HTR-8/SVneo (cell line): ENCODE measurements around the gene BNIP3.
"Not testable (repeated sequence)": the region's sequence is repeated elsewhere in the genome, so short reads cannot be mapped to it uniquely, and the experiment has no call there.

Source experiments
- DNase-seq: peaks from one replicate; pipeline ENCODE4 v3.0.0; 2011; ENCODE audit warnings: low spot score, mixed read lengths; ENCODE audit not compliant: insufficient read length
- FAIRE-seq: peaks from 2 replicates; lab custom pipeline; 2011; peaks lifted over from hg19 to GRCh38; lab: Jason Lieb, UNC

Gene BNIP3

DNA sequence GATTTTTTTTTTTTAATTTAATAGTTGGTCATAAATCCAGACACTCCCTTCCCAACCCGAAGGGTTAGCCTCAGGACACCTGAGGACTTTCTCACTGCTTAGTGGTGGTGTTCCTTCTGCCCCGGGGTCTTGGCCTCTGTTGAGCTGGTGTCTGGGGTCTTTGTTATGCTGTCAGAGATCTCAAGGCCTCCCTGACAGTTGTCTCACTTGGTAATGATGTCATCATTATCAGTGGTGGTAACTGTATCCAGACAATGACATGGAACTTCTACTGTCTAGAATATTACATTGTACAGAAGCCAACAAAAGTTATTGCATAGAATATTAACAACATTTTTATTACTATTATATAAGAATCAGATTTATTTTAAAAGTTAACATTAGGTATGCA, 48.0 kb downstream of the BNIP3 start:
- DNase-seq: no peak
- FAIRE-seq: no peak

DNA sequence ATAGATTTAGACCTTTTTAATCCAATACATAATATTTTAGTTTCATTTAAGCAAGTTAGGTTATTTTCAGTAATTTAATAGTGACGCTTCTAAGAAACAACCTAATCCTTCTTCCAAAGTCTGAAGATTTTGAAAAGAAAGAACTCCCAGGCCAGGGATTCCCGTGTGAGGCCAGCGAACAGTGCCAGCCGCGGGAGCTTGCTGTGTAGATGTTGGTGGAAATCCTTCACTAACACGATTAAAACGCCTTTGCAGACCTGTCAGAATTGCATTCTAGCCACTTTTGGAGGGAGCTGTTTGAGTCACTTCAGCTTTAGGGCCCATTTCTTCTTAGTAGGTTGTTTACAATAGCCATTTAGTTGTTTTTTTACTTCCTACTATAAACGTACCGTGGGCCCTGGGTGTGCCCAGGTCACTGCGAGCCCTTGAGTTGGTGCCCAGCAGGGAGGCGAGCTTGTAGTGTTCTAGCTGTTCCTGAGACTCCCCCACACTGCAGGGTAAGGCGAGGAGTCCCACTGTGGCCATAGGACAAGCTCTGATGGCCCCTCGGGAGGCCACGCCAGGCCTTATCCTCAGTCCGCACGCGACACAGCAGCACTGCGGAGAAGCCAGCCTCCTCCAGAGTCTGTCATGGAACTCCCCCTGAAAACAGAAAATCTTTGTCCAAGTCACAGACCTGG, 48.6 kb downstream of the BNIP3 start:
- no peak for DNase-seq
- no peak for FAIRE-seq

DNA sequence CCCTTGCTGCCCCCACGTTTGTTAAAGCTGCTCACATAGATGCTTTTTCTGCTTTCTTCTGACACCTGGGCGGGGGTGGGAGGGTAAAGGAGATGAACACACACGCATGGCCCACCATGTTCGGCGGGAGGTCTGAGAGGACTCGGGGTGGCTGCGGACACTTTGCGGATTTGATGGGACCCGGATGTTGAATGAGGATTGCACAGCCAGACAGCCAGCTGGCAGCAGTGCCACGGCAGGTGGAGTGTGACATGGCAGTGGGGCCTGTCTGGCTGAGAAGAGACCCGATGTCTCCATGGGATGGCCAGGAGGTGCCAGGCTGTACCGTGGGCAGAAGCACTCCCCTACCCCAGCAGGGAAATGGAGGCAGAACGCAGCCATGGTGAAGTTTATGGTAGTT, 49.7 kb downstream of the BNIP3 start:
- no peak for DNase-seq
- FAIRE-seq: no peak

DNA sequence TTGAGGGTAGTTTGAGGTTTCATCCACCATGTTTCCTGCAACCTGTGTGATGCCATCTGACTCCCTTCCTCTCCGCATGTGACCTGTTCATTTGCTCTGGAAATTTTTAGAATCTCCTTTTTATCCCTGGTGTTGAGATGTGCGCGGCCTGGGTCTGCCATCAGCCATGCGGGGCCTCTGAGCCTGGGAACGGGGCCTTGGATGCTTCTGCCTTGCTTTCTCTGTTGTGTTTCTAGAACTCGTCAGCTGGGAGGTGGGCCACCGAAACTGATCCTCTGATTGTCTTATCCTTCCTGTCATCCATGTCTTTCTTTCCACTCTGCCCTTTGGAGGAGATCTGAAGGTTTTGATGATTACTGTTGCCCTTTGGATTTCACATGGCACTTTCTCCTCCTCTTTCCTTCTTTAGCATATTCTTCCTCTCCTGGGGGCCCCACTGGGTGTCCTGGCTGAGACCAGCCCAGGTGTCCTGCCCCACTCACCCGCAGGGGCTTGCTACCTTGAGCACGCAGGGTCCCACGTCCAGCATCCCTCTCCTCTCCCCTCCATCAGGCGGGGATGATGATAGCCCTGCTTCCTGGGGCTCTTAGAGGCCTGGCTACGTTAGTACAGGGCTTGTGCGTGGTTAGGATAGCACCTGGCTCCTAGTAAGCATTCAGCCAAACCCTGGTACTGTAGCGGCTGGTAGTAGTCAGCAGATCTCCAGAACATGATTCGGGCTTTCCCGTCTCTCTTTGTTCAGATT, 51.0 kb downstream of the BNIP3 start:
- FAIRE-seq (no peak), DNase-seq (no peak)

DNA sequence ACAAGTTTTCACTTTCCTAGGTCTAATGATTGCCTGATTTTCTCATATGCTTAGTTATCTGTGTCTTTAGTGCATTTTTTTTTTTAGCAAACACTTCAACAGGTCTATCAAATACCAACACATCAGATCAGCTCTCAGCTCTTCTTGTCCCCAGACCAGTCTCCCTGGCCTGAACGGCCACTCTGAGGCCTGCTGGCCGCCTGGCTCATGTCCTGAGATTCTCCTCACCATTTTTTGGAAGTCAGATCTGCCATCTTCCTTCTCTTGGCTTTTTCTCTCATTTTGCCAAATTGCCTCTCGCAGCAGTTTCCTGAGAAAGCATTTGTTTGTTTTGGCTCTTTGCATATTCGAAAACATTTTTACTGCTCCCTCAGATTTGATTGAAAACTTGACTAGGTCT, 51.6 kb downstream of the BNIP3 start:
- FAIRE-seq (no peak), DNase-seq (no peak)

DNA sequence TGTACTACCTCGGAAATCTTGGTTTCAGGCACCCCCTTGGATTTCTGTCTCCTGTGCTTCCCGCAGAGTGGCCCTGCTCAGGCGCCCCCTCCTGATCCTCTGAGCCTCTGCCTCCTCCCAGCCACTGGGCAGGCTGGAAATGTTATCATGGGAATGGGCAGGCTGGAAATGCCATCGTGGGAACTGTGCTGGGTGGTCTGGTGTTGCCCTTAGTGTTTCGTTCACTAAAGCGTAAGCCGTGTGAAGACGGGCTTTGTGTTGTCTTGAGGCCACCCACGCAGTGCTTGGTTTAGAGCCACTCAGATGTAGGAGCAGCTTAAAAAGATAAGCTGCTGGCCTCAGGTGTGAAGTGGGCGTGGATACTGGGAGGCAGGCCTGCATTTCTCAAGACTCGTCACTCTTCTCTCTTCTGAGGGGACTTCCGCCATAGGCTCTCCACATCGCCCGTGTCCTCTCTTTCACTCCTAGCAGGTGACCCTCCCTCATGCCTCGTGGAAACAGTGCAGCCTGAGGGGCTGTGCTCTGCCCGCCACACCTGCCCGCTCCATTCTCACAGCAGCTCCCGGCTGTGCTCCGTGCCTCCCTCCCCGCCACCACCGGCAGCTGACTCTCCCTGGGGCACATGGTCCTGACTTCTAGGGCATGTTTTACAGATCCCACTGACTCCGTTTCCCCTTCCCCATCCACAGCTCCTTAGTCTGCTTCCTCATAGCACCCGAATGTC, 52.4 kb downstream of the BNIP3 start:
- DNase-seq (no peak), FAIRE-seq (no peak)

DNA sequence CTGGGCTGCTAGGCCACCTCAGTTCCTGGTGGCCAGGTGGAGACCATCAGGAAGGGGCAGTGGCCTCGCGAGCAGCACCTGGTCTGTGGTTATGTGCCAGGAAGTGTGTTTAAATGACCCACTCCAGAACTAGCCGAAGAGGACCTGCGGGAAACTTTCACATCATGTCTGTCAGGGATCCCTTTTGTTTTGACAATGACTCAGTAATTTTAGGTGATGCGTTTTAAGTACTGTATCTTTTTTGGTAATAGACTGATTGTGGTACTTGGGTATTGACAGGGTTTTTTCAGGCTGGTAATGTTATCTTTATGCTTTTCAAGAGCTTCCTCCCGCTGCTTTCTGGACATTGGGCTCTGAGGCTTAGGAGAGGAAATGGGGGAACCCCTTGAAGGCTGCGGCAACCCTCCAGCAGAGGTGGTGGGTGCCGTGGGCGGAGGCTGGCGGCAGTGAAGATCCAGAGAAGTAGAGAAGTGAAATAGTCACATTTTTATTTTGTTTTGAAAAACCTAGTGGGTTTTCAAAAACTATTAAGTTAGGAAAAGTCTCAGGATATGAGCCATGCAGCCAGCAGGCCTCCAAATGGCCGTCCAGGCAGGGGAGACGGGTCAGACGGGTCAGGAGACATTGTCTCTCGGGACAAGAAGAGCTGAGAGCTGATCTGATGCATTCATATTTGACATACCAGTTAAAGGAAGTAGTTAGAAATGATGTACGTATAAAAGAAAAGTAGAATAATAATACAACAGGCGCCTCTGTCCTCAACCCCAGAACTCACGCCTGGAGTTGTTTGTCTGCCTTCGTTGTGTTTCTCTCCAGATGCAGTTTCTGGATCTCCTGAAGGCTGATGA, 53.3 kb downstream of the BNIP3 start:
- FAIRE-seq (no peak), DNase-seq (no peak)

DNA sequence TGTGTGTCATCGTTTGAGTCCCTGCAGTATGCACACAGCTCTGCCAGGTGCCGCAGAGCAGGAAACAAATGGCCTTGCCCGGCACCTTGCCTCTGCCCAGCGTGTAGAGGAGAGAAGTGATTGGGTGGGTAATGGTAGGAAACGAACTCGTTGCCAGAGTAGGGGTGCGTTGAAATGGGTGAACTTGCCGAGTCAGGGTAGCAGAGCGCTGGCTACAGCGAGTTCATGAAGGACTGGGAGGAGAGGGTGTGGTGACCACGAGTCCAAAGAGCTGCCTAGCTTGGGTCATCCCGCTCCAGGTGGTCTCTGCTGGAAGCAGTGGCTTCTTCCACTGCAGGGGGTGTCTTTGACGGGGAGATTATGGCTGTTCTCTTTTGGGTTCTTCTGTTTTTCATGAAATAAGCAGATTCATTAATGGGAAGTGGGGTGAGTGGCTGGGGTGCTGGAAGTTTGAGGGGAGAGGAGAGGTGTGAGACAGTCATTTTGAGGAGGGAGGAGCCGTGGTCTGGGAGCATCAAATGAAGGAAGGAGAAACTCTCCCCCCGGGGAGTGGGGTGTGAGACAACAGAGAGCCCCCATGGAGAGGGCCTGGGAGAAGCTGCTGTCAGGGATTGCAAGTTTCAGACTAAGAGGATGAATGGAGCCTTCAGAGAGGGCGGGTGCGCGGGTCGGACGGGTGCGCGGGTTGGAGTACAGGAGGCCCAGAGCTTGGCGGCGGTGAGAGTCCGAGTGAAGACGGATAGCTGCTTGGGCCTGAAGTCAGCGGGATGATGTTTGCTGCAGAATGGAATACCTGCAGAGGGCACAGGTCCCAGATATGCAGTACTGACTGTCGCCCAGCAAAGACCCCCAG, 54.8 kb downstream of the BNIP3 start:
- DNase-seq (no peak), FAIRE-seq (no peak)

DNA sequence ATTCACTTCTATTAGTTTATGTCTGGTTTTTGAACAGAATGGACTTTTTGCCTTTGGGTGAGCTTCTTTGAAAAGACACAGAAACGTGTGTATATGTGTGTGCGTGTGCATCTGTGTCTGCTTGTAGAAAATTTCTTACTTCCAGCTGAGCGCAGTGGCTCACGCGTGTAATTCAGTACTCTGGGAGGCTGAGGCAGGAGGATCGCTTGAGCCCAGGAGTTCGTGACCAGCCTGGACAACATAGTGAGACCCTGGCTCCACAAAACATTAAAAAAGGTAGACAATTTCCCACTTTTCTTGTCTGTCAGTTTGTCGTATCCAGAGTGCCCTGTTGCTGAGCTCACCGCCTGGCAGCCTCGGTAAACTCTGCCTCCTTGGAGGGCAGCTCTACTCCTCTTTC, 55.5 kb downstream of the BNIP3 start:
- FAIRE-seq (no peak), DNase-seq (no peak)

DNA sequence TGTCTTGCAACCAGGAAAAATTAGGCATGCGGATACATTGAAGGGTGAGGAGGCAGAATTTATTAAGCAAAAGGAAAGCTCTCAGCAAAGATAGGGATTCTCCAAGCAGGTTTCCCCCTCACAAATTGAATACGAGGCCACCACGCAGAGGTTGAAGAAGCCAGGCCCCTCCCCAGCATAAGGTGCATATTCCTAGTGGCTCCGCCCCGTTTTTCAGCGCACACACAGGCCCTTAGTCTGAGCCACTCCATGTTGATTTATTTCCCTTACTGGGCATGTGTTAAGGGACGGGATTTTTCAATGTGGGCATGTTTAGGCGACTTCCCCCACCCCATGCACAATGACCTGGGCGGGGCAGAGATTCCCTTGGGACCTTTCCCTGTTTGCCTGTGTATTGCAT, 56.0 kb downstream of the BNIP3 start:
- DNase-seq (no peak), FAIRE-seq (no peak)

DNA sequence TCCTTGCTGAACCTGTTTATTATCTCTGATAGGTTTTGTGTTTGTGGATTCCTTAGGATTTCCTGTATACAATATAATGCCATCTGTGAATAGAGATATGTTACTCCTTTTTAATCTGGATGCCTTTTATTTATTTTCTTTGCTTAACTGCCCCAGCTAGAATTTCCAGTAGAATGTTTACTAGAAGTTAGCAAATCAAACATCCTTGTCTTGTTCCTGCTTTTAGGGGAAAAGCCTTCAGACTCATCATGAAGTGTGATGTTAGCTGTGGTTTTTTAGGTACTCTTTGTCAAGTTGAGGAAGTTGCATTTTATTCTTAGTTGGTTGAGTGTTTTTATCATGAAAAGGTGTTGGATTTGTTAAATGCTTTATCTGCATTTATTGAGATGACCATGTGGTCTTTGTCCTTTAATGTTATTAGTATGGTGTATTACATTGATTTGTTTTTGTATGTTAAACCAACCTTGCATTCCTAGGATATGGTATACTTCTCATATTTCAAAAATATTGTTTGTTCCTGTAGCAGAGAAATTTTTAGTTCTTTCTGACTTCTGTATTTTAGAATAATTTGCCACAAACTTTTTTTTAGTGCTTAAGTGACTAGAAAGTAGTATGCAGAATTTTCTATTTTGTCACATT, 56.6 kb downstream of the BNIP3 start:
- no peak for FAIRE-seq
- DNase-seq: no peak

DNA sequence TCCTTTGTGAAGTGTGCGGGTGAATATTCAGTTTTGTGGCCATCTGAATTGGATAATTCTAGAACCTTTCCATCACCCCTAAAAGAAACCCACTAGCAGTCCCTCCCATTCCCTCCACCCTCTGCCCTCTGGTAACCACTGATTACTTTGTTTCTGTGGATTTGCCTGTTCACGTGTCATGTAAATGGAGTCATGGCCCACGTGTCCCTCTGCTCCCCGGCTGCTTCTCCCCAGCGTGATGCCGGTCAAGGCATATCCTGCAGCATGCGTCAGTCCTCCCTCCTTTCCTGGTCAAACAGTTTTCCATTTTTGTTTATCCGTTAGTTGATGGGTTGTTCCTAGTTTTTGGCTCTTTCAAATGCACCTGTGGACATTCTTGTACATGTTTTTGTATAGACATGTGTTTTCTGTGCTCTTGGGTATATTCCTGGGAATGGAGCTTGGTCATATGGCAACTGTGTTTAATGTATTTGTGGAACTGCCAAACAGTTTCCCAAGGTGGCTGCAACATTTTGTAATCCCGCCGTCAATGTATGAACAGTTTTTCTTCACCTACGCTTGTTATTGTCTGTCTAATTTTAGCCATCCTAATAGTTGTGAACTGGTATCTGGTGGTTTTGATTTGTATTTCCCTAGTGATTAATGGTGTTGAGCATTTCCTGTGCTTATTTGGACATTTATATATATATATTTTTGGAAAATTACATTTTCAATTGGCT, 58.5 kb downstream of the BNIP3 start:
- DNase-seq (no peak), FAIRE-seq (no peak)

DNA sequence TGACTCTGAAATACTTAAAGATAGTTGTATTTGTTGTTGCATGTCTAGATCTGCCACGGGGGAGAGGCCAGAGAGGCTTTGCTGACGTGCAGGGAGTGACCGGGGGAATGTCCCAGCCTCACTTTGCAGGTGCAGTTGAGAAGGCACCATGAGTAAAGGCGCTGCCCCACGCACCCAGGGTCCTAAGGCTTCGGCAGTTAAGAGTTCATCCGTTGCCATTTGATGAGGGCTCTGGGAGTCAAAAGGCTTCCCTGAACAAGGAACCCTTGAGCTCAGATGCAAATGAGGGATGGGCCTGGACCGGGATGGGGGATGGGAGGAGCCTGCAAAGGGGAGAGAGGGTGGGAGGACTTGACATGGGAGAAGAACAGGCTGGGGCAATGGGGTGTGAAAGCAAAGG, 60.5 kb downstream of the BNIP3 start:
- DNase-seq (no peak), FAIRE-seq (no peak)

DNA sequence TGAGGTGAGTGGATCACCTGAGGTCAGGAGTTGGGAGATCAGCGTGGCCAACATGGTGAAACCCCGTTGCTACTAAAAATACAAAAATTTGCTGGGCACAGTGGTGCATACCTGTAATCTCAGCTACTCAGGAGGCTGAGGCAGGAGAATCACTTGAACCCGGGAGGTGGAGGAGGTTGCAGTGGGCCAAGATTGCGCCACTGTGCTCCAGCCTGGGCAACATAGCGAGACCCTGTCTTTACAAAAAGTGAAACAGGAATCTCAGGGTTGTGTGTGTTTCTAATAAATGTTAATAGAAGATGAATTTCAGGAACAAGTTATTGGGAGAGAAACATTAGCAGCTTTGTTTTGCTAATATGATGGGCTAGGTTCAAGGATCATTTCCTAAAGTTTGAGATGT, 61.0 kb downstream of the BNIP3 start:
- FAIRE-seq: no peak
- DNase-seq: no peak

DNA sequence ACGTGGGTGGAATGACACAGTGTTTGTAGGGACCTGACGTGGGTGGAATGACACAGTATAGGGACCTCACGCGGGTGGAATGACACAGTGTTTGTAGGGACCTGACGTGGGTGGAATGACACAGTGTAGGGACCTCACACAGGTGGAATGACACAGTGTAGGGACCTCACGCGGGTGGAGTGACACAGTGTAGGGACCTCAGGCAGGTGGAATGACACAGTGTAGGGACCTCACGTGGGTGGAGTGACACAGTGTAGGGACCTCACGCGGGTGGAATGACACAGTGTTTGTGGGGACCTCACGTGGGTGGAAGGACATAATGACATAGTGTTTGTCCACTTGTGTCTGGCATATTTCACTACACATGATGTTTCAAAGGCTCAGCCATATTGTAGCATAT, 61.6 kb downstream of the BNIP3 start:
- no peak for FAIRE-seq

DNA sequence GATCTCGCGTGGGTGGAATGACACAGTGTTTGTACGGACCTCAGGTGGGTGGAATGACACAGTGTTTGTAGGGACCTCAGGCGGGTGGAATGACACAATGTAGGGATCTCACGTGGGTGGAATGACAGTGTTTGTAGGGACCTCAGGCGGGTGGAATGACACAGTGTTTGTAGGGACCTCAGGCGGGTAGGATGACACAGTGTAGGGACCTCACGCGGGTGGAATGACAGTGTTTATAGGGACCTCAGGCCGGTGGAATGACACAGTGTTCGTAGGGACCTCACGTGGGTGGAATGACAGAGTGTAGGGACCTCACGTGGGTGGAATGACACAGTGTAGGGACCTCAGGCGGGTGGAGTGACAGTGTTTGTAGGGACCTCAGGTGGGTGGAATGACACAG, 62.3 kb downstream of the BNIP3 start:
- FAIRE-seq, DNase-seq: not testable (repeated sequence)

More for the DNA sequence above, 61.6 kb downstream of the BNIP3 start:
- no peak for DNase-seq
